Ureter (tissue), 1 donor: ENCODE results near the gene INSIG2. TPM values are rescaled to one million over a fixed set of nuclear protein-coding genes. Genes with fewer than 3 reads are reported as not detected.

ENCODE experiments used
- DNase-seq: peaks from one replicate; pipeline ENCODE4 v3.0.0-alpha.2; 2020; ENCODE audit warnings: low spot score
- total RNA-seq: library from RNA; stranded (reverse); gene quantifications from one replicate; pipeline ENCODE4 v1.2.4, GENCODE V29; 2023
- donor health status: DM: yes; HTN: yes; CAD: no.

INSIG2 gene
- total RNA-seq, 1 donor from 2014 or later, result 14.3 TPM

- no peak for DNase-seq
These were observed 10.2 kb downstream of the INSIG2 start for GRCh38 chr2:118098307-118099030.

DNA sequence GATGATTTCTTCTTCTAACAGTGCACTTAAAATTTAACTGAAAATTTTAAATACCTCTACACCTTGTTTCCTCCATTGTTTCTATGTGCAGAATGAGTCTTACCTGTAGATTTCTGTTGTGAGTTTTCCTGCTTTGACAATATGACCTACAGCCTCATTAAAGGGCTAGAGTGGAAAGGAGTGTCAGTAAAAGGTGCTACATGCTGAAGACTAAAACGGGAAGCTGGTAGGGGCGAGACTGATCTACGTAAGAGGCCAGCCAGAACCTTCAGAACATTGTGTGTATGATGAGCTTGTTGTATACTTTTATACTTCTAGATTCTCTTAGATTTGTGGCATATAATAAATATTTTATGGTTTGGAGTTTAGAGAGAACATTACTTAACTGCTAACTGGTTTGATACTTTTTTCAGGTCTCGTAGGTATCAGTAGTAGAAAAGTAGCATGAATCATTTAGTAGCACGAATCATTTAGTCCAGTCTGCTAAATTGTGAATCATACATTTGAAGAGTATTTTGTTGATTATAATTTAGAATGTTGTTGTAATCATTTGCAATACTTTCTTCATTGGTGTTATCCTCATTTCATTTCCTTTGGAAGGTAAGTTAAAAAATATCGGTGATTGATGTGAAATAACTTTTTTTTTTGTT is 14.3 kb downstream of the INSIG2 start:
- DNase-seq, result no peak

DNA sequence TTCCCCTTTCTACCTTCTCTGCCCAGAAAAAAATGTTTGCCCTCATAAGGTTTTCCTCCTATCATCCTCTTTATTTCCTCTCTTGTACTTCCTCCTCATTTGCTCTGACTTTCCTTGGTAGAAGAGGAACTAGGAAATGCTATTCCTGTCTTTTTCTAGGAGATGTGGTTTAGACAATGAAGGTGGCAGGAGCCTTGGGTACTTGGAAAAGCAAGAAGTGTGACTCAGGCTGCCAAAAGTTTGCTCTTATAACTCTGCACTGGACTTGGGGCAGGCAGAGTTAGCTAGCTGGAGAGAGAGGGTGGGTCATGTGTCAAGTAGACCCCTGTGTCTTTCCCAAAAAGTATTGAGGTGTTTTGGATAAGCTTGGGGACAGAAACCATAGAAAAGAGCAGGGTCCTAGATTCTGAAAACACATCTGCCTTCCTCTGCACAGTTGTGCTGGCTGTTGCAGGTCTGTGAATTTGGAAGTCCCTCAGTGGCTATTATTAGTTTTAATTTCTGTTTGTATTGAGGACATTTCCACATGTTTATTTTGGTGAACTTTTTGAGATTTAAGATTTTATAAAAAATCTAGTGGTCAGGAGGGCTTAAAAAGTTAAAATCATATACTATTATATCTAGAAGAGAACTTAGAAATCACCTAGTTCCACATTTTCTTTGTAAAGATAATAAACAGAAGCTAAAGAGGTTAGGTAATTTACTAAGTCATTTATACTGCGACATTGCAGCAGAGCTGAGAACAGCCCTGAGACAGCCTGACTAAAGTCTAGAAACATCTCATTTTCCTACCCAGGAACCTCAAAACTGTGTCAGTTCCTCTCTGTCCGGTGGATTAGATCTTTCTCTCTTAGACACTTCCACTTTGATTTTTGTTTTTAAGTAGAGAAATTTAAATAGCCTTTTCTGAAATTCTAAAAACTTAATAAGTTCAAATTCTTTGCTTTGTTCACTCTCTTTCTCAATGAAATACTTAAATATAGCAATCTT is 16.0 kb downstream of the INSIG2 start:
- DNase-seq, result no peak

GRCh38 chr2:118105497-118105896 is 17.2 kb downstream of the INSIG2 start:
- DNase-seq, result no peak

DNA sequence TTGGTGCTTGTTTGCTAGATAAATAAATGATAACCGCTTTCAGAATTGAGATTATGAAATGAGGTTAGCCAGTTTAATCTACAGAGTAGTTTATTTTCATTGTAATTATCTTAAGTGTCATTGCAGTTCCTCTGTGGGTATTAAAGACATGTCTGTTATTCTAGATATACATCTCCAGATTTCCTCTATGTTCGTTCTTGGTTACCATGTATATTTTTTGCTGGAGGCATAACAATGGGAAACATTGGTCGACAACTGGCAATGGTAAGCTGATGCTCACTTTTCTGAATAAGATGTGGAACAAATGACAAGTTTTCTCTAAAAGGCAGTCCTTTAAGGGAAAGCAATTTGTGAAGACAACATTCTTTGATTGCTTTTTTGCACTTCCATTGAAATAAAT is 18.7 kb downstream of the INSIG2 start:
- no peak for DNase-seq

DNA sequence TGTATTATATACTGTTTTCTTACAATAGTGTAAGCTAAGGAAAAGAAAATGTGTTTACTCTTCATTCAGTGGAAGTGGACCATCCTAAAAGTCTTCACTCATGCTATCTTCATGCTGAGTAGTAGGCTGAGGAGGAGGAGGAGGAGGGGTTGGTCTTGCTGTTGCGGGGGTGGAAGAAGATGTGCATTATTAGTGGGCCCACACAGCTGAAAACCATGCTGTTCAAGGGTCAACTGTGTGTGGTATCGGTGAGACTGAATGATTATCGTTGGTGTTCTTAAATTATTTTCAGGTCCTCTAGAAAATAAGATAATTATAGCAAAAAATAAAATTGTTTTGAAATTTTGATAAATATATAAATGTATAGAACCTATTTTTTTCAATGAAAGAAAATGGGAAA is 22.0 kb downstream of the INSIG2 start:
- DNase-seq, result no peak

GRCh38 chr2:118110991-118111390 is 22.7 kb downstream of the INSIG2 start:
- DNase-seq, result no peak

DNA sequence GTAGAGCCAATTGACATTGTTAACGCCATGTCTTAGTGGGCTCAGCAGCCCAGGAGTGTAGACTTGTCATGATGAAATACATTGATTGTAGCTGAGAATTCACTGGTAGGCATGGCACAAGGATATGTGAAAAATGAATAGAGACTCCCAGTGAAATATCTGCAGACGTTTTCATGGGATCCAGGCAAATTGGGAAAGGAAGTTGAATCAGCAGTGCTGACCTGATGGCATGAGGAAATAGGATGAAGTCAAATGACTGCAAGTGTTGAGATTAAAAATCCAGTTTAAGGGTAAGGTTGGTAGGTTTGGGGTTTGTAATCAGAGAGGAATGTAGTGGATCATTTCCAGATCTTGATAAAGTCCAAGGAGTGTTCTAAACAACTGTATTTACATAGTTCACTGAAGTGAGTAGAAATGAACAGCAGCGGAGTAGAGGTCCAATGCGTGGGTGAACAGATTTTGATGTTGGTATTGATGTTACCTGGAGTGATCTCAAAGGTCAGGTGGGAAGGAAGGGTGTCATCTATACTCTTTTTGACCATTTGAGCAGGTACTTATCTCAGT is 24.6 kb downstream of the INSIG2 start:
- DNase-seq, result no peak

DNA sequence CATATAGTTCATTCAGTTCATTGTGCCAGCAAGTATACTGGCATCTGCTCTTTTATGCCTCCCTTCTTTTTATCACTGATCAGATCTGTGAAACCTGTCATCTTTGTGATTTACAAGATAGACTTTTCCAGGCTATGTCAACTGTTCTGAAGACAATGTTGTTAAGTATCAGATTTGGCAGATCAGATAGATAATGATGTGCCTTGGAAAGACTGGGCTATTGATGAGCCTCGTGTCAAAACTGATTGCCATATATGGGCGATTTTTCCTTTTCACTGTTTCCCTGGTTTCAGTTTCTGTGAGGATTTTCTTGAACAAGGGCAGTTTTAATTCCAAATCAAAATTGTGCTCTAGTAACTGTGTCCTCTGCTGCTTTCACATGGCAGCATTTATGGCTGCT is 26.6 kb downstream of the INSIG2 start:
- DNase-seq, result no peak

DNA sequence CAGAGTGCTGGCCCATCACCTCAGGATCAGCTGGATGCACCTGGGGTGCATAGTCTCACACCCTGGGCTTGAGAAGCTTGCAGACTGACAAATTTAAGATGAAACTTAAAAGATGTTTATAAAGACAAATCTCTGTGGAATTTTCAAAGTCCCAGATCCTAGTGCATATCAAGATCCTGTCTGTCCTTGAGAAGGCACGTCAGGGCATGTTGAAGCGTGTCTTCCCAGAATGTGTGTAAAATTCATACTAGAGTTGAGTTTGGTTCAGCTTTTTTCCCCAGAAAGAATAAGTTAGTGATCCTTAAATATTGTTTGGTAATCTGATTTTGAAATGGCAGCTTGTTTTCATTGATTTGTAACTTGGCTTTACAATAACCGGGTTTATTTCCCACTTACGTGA is 27.5 kb downstream of the INSIG2 start:
- DNase-seq, result no peak

DNA sequence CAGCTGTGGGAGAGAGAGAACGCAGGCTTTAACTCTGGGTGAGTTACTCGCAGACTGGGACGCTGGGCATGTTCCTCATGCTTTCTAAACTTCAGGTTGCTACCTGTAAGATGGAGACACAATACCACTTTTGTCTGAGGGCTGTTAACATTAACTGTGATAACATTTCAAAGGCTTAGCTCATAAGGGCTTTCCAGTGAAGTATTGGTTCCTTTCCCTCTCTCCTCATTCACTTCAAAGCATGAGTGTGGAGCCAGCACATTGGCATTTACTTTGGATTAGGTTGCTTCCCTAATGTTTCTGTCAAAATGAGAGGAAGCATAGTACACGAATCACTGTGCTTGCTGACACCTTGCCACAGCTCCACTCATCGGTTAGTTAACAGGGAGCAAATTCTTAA is 30.2 kb downstream of the INSIG2 start:
- no peak for DNase-seq

DNA sequence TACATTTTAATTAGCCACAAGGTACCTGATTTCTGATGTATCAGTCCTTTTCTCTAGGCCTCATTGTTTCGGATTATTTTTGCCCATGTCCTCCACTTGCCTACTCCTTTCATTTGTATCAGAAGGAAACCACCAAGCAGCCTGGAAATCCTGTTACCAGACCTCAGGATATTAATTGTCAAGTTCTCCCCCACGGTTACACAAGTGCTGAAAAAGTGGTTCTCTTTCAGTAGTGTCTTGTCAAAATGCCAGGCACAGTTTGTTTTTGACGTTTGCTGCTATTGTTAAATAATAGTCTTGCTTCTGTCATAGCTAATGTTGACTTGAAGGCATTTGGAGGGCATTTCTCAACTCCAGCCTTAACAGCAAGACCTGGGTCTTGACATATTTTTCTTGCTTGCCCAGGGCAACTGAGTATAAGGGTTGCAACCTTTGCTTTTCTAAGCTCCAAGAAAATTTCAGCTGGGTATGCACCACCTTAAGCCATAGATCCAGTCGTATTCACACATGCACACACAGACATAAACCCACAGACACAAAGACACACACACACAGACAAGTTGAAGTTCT is 31.0 kb downstream of the INSIG2 start:
- no peak for DNase-seq

DNA sequence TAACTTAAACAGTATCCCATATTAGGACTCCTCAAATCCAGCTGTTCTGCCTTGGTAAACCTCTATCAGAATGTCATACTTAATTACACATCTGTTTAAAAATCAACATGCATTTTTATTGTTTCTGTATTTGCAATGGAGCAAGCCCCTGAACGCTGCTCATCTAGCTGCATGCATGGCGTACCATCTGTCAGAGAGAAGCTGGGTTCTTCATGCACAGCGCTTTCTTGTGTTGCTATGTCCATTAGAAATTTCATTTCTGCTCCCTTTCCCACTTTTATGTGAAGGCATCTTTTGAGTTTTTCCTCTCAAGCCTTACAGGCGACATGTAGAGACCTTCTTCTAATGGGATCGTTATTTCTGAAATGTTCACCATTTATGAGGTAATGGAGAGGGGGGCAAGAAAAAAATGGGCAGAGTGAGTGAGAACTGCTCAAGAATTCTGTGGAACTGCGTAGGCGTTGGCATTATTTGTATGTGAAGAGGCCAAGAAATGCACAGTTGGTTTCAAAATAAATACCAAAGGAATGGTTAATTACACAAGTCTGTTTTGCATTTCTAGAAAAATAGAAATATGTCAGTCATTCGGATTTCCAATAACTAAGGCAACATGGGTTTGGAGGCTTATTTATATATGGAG is 31.6 kb downstream of the INSIG2 start:
- no peak for DNase-seq

DNA sequence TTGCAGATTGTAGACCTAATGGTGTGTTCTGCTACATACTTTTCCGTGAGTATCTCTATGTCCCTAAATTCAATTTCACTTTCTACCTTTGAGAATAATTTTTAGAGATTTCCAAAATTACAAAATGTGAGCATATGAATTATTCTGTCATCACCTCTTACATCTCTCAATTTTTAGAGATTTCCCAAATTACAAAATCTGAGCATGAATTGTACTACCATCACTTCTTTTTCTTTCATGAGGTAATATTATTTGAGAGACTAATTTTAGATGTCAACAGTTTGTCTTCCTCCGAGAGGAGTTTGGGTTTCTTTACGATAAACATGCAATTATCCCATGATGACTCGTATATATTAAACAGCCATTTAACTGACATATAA is 32.1 kb downstream of the INSIG2 start:
- no peak for DNase-seq

GRCh38 chr2:118121101-118121500 is 32.8 kb downstream of the INSIG2 start:
- DNase-seq, result no peak

- DNase-seq, result no peak
These were observed 33.8 kb downstream of the INSIG2 start for GRCh38 chr2:118121986-118122524.

- DNase-seq, result no peak
These were observed 34.5 kb downstream of the INSIG2 start for GRCh38 chr2:118122594-118123281.

- DNase-seq, result no peak
These were observed 35.4 kb downstream of the INSIG2 start for GRCh38 chr2:118123561-118124232.

- no peak for DNase-seq
These were observed 36.1 kb downstream of the INSIG2 start for GRCh38 chr2:118124288-118124891.
